ENCODE data around the gene IMPA2. TPM values are rescaled to one million over a fixed set of nuclear protein-coding genes. Genes with fewer than 3 reads are reported as not detected.

Gene IMPA2
- total RNA-seq, 4 donors from 2014 or later, result 50.1 to 290 (median 84.6) TPM

DNA sequence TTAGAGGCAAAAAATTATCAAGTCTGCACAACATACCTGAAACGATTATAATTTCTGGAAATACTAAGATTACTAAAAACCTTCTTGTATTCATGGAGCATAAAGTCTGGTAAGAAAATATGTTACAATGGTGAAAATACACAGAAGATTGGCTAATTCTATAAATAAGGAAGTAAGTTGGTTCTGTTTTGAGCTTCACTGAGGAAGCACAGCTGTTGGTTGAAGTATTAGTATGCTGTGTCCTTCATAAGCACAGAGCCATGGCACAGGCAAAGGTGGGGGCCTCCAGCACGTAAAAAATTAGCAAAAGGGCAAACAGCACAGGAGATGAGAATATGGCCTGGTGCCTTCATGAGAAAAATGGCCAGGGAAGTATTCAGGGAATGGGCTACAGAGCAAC, 72.0 kb downstream of the IMPA2 start:
- WGBS, 2 donors (ENCODE audit: low coverage in 1 of 2), result 34 to 41% methylated on average over 2 of the region's 2 CpGs
- TF ChIP-seq POLR2AphosphoS5 (IDR thresholded peaks at IDR 0.05), result no peak
- TF ChIP-seq CTCF (IDR thresholded peaks at IDR 0.05), result no peak
- no peak for TF ChIP-seq POLR2A (IDR thresholded peaks at IDR 0.05)
- no peak for TF ChIP-seq EP300 (IDR thresholded peaks at IDR 0.05; ENCODE audit: low read depth)

DNA sequence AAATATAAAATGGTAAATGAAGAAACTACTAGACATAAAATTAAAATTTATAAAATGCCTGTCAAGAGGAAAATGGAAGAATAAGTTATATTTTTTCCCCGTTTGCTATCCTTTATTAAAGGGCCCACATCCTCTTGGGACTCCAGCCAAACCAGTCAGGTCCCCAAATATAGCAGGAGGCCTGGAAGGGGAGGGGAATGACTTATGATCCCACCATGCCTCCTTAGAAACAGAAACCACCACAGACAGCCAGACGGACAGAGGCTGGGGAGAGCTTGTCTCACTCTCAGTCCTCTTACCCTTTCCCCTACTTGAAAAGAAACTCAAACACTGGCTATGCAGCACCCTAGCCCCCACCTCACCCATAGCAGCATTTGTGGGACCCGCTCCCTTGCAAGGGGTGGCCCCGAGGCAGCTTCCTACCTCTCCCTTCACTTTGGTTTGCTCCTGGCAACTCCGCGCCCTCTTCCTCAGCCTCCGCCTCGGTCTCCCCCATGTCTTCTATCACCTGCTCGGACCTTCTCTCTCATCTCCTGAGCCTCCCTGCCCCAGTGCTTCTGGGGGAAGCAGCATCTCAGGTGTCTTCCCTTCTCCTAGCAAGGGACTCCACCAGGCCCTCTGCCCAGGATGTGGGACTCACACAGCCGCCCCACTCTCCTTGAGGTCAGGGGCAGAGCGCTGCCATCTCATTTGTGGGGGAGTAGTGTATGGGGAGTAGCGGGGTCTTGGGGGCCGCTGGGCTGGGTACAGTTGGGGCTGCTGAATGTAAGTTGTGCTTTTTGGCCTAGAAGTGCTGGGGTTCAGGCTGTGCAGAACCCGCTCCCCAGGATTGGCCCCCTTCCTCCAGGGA, 75.0 kb downstream of the IMPA2 start:
- no peaks in the 10 kb centered on the region for H3K36me3 ChIP-seq
- no peak overlapping the region for H3K4me3 ChIP-seq
- 39 to 76% methylated on average over 2 to 13 of the region's 14 CpGs for WGBS, 2 donors (ENCODE audit: low coverage in 1 of 2)
- DNase-seq, result no peak
- TF ChIP-seq POLR2AphosphoS5 (IDR thresholded peaks at IDR 0.05), result no peak
- TF ChIP-seq CTCF (IDR thresholded peaks at IDR 0.05), result no peak
- no peak for TF ChIP-seq EP300 (IDR thresholded peaks at IDR 0.05; ENCODE audit: low read depth)
- no peak for TF ChIP-seq POLR2A (IDR thresholded peaks at IDR 0.05)
- in situ Hi-C loops (cut with MboI; ENCODE audit: low pct_ligation_motif_present in 1 of 4, low pct_unique_long_range_greater_than_20kb in 1 of 4, low sequenced_read_pairs in 3 of 4) (no loop called here), intact Hi-C loops (cut with DNase I; ENCODE audit: low total_unique reads) (no loop called here)
- H3K9me3 ChIP-seq, result no peaks in the 10 kb centered on the region
- H3K4me1 ChIP-seq, result no peaks in the 10 kb centered on the region
- no peaks in the 10 kb centered on the region for H3K27me3 ChIP-seq
- no peak overlapping the region for H3K27ac ChIP-seq

More for the DNA sequence above, 72.0 kb downstream of the IMPA2 start:
- Histone ChIP-seq H3K36me3 (no peaks in the 10 kb centered on the region), H3K27me3 (no peaks in the 10 kb centered on the region), H3K27ac (no peak overlapping the region), H3K9me3 (no peaks in the 10 kb centered on the region), H3K4me1 (no peaks in the 10 kb centered on the region), H3K4me3 (no peak overlapping the region)
- intact Hi-C loops (cut with DNase I; ENCODE audit: low total_unique reads), result no loop called here
- DNase-seq, result no peak
- in situ Hi-C loops (cut with MboI; ENCODE audit: low pct_ligation_motif_present in 1 of 4, low pct_unique_long_range_greater_than_20kb in 1 of 4, low sequenced_read_pairs in 3 of 4), result no loop called here

GRCh38 chr18:12056884-12057402, 75.6 kb downstream of the IMPA2 start:
- no peak for DNase-seq
- intact Hi-C loops (cut with DNase I; ENCODE audit: low total_unique reads), result no loop called here
- H3K4me3 ChIP-seq, result no peak overlapping the region
- WGBS, 2 donors (ENCODE audit: low coverage in 1 of 2), result 89% methylated on average over 13 of the region's 14 CpGs; no CpG with 5 or more reads in 1 of the 2 donors
- in situ Hi-C loops (cut with MboI; ENCODE audit: low pct_ligation_motif_present in 1 of 4, low pct_unique_long_range_greater_than_20kb in 1 of 4, low sequenced_read_pairs in 3 of 4), result no loop called here
- no peak overlapping the region for H3K27ac ChIP-seq
- no peaks in the 10 kb centered on the region for H3K9me3 ChIP-seq
- H3K27me3 ChIP-seq, result no peaks in the 10 kb centered on the region
- H3K36me3 ChIP-seq, result no peaks in the 10 kb centered on the region
- H3K4me1 ChIP-seq, result no peaks in the 10 kb centered on the region
- TF ChIP-seq POLR2AphosphoS5 (IDR thresholded peaks at IDR 0.05) (no peak), CTCF (IDR thresholded peaks at IDR 0.05) (no peak)

DNA sequence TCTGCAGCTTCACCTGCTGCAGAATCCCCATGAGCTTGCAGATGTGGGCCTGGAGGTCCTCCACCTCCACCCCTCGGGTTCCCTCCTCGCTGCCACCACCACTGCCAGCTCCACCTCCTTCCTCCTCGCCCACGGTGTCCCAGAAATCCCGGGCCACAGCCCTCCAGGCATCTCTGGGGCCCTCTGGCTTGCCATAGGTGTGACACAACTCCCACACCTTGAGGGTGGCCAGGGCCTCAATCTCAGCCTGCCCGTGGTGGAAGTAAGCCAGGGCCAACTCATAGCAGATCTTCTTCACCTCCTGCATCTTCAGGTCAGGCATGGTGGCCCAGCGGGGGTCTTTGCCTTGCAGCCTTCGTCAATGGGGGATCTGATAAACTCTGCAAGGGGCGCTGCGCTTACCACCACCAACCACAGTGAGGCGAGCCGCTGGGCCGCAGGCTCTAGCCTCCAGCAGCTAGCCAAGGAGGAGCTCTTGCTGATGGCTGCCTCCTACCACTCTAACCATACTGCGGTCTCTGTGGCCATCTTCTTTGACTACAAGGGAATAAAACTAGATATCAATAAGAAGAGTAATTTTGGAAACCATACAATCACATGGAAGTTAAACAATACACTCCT, 76.2 kb downstream of the IMPA2 start:
- DNase-seq, result no peak
- in situ Hi-C loops (cut with MboI; ENCODE audit: low pct_ligation_motif_present in 1 of 4, low pct_unique_long_range_greater_than_20kb in 1 of 4, low sequenced_read_pairs in 3 of 4), result no loop called here
- no peak for TF ChIP-seq EP300 (IDR thresholded peaks at IDR 0.05; ENCODE audit: low read depth)
- TF ChIP-seq POLR2AphosphoS5 (IDR thresholded peaks at IDR 0.05), result no peak
- no peak for TF ChIP-seq CTCF (IDR thresholded peaks at IDR 0.05)
- no peak for TF ChIP-seq POLR2A (IDR thresholded peaks at IDR 0.05)
- Histone ChIP-seq H3K4me1 (no peaks in the 10 kb centered on the region), H3K9me3 (no peaks in the 10 kb centered on the region), H3K27me3 (no peaks in the 10 kb centered on the region), H3K36me3 (no peaks in the 10 kb centered on the region), H3K4me3 (no peak overlapping the region), H3K27ac (no peak overlapping the region)
- WGBS, 2 donors (ENCODE audit: low coverage in 1 of 2), result 82% methylated on average over 14 of the region's 14 CpGs; no CpG with 5 or more reads in 1 of the 2 donors
- intact Hi-C loops (cut with DNase I; ENCODE audit: low total_unique reads), result no loop called here
